GM21825 (cell line): ENCODE results near the gene UBE2D2.
A peak's percentile ranks its signal among the peaks of the same experiment; 100 is the strongest.

Experiments used
- ATAC-seq: cut with Tn5 transposase; IDR thresholded peaks from one replicate; pipeline ENCODE4 v1.9.1; 2021; ENCODE audit warnings: mild to moderate bottlenecking, moderate library complexity; ENCODE audit not compliant: unreplicated experiment

Gene UBE2D2

DNA sequence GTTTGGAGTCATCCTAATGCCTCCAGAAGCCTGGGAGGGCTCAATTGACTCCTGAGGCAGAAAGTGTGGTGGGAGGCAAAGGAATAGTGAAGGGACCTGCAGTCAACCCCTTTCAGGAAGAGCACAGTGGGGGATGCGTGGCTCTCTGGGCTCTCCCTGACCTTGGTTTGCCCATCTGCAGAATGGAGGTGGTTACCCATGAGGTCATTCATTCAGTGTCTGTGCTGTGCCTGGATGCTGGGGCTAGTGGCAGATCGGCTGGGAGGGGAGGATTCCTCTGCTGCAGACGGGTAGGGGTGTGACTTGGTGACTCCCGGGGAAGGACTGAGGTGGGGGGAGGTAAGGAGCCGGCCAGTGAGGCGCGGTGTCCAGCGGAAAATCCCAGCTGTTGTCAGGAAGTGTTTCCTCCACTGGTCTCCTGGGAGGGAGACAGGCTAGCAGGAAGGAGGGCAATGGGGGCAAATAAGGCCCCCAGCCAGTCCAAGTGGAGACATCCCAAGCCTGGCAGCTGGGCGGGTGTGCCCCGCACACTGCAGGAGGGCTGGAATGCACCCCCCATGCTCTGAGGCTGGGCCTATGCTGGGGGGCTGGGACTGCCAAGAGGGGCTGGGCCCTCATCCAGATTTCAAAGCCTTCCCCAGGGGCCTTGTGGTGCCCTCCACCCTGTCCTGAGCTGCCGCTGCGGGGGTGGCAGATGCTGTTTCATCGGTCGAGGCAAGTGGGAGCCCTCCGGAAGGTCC, 98.0 kb downstream of the UBE2D2 start:
- no peak for ATAC-seq

- no peak for ATAC-seq
Measured at GRCh38 chr5:139659695-139660101, 98.6 kb downstream of the UBE2D2 start.

GRCh38 chr5:139660105-139660922, 99.2 kb downstream of the UBE2D2 start:
- ATAC-seq: no peak

GRCh38 chr5:139660923-139661814, 100.0 kb downstream of the UBE2D2 start:
- peak; percentile 28 for ATAC-seq

- no peak for ATAC-seq
Measured at GRCh38 chr5:139662617-139663016, 101.5 kb downstream of the UBE2D2 start.

DNA sequence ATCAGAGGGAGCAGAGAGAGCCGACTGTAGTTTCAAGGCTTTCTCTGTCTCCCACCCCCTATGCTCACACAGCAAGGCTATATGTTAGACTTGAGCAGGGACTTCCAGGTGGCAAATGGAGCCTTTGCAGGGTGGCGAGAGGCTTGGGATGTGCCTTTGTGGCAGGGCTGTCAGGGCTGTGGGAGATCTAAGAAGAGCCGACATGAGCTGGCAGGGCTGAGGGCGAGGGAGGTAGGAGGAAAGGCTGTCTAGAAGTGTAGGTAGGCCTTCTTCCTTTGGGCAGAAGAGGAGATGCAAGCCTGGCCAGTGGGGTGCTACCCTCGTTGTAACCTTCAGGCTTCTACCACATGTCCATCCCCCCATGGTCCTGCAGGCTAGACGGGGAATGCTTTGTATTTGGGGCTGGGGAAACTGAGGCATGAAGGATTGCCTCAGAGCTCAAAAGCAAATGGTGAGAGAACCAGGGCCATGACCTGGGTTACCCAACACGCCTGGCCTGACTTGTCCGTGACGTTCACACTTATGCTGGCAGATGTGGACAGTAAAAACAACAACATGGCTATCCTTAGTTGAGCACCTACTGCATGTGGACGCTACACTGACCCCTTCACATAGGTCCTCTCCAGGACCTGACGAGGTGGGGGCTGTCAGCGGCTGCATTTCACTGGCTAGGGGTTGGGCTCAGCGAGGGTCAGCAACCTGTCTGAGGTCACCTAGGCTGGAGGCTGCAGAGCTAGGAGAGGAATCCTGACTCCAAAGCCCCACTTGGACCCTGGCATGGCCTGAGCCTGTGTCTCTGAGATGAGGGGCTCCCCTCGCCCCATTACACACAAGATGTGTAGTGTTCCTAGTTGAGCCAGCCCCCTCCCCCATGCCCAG, 102.3 kb downstream of the UBE2D2 start:
- no peak for ATAC-seq

DNA sequence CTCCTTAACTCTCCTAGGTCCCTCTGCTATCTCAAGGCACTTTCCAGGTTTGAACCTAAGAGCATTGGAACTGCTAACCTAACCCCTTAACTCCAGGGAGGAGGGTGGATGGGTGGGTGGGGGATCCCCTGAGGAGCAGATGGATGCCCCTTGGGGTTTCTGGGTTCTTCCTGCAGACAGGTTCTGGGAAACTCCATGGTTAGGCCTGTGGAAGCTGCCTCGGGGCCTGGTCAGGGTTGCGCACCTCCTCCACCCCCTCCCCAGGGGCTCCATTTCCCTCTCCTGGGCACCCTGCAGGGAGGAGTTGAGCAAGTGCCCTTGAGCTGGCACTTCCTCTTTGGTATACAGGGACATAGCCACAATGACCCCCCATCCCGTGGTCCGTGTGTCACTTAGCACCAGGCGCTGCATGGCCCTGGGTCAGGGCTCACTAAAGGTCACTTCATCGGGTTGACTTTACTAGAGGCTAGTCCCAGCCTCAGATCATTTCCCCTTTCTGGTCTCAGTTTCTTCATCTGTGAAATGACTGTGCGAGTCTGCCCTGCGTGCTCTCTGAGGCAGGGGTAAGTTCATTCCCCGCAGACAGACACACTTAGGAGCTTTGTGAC, 103.1 kb downstream of the UBE2D2 start:
- peak; percentile 34 for ATAC-seq

DNA sequence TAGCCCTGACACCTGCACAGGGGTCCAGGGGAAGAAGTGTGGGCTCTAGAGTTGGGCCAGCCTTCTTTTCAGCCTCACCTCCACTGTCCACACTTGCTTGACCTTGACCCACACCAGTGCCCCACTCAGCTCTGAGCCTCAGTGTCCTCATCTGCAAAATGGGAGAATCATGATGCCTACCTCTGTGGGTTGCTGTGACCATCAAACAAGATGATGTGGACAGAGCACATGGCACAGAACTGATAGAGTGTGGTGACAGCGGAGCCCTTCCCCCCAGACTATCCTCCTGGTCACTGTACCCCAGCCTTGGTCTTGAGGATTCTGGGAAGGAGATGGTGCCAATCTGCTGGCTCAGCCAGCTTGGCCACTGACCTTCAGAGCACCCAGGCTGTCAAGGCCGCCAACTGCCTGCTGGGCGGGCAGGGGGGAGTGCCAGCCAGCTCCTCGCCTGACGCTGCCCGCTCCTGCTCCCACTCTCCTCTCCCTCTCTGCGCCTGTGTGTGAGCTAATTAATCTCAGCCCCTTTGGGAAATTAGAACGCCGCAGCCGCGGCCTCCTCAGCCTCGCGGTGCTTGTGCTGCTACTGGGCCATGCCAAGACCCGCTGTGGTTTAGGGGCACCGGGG, 103.7 kb downstream of the UBE2D2 start:
- no peak for ATAC-seq

- ATAC-seq: no peak
Measured at GRCh38 chr5:139665626-139666025, 104.5 kb downstream of the UBE2D2 start.

- ATAC-seq: no peak
Measured at GRCh38 chr5:139666551-139666950, 105.4 kb downstream of the UBE2D2 start.

GRCh38 chr5:139667001-139667729, 106.0 kb downstream of the UBE2D2 start:
- no peak for ATAC-seq

- no peak for ATAC-seq
Measured at GRCh38 chr5:139667730-139668063, 106.6 kb downstream of the UBE2D2 start.

DNA sequence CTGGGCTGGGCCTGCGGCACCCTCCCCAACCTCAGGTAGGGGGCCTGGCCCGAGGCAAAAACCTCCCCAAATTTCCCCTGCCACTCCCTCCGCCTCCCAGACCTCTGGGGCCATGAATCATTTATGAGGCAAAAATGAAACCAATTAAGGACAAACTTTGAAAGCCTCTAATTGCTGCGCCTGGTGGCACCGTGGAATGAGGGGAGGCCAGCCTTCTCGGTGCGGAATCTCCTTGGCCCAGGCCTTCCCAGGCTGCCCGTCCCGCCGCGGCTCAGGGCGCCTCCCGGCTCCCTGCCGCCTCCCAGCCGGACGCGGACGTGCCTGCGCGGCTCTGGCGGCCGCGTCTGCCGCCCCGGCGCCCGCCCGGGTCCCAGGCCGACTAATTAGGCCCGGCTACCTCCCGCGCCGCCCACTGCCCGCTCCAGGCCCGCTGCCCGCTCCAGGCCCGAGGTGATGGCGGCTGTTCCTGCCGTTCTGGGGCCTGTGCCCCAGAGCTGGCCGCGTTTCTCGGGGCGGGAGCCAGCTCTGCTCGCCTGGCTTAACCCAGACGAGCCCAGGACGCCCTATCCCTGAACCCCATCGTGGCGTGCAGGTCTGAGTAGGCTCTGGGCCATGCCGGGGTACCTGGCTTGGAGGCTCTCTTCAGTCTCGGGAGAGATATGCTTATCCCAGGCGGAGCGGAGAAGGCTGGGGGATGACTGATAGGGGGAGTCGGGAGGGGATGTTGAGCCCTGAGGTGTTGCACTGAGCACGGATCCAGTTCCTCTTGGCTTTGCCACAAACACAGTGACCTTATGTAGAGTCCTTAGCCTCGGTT, 107.1 kb downstream of the UBE2D2 start:
- ATAC-seq: no peak

DNA sequence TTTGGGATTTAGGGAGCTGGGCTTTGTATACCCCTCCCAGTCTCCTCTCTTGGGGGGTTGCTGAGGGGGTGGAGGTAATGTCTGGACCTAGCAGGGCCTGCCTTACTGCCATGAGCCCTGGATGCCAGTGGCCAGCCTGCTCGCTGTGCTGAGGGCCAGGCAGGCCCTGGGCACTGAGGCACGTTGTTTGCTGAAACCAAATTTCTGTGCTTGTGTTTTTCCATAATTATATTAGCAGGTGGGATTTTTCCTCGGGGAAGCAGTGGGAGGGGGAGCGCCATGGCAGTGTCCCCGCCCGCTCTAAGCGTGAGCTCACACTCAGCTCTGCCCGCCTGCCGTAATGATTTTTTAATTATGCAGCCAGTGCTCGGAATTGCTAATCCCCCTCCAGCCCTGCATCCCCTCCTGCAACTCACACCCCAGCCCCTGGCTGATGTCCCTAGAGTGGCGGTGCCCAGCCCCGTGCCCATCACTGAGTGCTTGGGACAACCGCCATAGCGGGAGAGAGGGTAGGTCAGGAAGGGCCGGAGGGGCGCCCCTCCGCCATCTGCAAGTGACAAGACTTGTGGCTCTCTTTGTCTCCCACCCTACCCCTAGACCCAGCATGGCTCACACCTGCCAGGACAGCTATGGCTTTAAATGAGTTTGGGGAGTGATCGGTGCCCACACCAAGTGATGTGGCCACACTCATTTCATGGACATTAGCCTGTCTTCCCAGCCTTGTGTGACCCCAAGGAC, 108.0 kb downstream of the UBE2D2 start:
- ATAC-seq: no peak

- ATAC-seq: peak; percentile 25
Measured at GRCh38 chr5:139669662-139670368, 108.7 kb downstream of the UBE2D2 start.

- peak; percentile 43 for ATAC-seq
Measured at GRCh38 chr5:139670369-139671095, 109.4 kb downstream of the UBE2D2 start.
